Dendritic cell treated with granulocyte-macrophage colony-stimulating factor and Interleukin-4, amounts not matched to agents 40 ng/mL and 50 ng/mL, for 4 days (primary cell): Measurements from ENCODE around the gene MAB21L1.

Experiments
- H3K27ac Mint-ChIP-seq: one replicate; pipeline ENCODE4 v1.8.0; 2022; ENCODE audit warnings: mild to moderate bottlenecking, mixed read lengths
- H3K27me3 Mint-ChIP-seq: one replicate; pipeline ENCODE4 v1.8.0; 2022; ENCODE audit warnings: mild to moderate bottlenecking, mixed read lengths
- H3K36me3 Mint-ChIP-seq: one replicate; pipeline ENCODE4 v1.8.0; 2022; ENCODE audit warnings: low read depth, mixed read lengths
- H3K4me1 Mint-ChIP-seq: one replicate; pipeline ENCODE4 v1.8.0; 2022; ENCODE audit warnings: low read depth, mixed read lengths
- H3K4me3 Mint-ChIP-seq: one replicate; pipeline ENCODE4 v1.8.0; 2022; ENCODE audit warnings: mild to moderate bottlenecking, moderate library complexity, mixed read lengths
- H3K9me3 Mint-ChIP-seq: one replicate; pipeline ENCODE4 v1.8.0; 2022; ENCODE audit warnings: mixed read lengths
- intact Hi-C: fragments of 100-400 bp; cut with micrococcal nuclease; formaldehyde crosslinking; loops from one replicate; pipeline ENCODE4 v1.15.0; 2022

The MAB21L1 gene

DNA sequence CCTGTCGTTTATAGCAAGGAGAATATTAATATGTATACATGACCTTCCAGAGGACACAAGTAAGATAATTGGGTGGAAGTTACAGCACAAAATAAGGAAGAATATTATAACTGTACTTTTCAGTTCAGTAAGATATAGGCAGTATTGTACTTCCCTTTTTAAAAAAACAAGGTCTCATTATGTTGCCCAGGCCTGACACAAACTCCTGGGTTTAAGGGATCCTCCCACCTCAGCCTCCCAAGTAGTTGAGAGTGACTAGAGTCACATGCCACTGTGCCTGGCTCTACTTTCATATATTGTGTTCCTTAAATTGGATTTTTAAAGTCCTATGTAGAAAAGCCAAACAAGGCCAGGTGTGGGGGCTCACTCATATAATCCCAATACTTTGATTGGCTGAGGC is 19.5 kb upstream of the MAB21L1 start:
- Mint-ChIP-seq H3K4me3 (no peak overlapping the region), H3K36me3 (no peaks in the 10 kb centered on the region), H3K27ac (no peak overlapping the region), H3K4me1 (peaks cover 8% of the 10 kb centered on the region), H3K9me3 (peaks cover 8% of the 10 kb centered on the region), H3K27me3 (no peaks in the 10 kb centered on the region)
- intact Hi-C loops, result no loop called here

DNA sequence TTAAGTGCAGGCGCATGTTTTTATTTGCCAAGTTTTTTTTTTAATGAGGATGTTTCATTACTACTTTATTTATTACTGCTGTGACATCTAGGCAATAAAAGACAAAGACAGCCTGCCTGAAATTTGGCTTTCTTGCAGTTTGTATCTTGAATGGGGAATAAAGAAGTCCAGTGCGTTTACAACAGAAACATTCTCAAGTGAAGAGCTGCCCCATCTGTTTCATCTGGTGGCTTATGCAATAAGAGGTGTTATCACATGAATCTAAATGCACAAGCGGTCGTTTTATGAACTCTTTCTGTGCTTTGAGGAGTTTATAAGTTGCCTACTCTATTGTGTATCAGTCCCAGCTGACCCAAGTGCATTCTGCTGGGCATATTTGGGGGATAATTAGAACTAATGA is 12.6 kb upstream of the MAB21L1 start:
- Mint-ChIP-seq H3K27me3 (peaks cover 2% of the 10 kb centered on the region), H3K9me3 (no peaks in the 10 kb centered on the region), H3K4me1 (no peaks in the 10 kb centered on the region), H3K4me3 (no peak overlapping the region), H3K36me3 (no peaks in the 10 kb centered on the region), H3K27ac (no peak overlapping the region)
- intact Hi-C loops, result no loop called here

GRCh38 chr13:35485424-35485823 is 8.9 kb upstream of the MAB21L1 start:
- Mint-ChIP-seq H3K27ac (no peak overlapping the region), H3K36me3 (no peaks in the 10 kb centered on the region), H3K4me1 (no peaks in the 10 kb centered on the region), H3K9me3 (no peaks in the 10 kb centered on the region), H3K4me3 (no peak overlapping the region), H3K27me3 (peaks cover 7% of the 10 kb centered on the region)
- intact Hi-C loops, result no loop called here

GRCh38 chr13:35484384-35484783 is 7.9 kb upstream of the MAB21L1 start:
- H3K4me1 Mint-ChIP-seq, result no peaks in the 10 kb centered on the region
- intact Hi-C loops, result no loop called here
- H3K9me3 Mint-ChIP-seq, result no peaks in the 10 kb centered on the region
- H3K27me3 Mint-ChIP-seq, result peaks cover 10% of the 10 kb centered on the region
- H3K36me3 Mint-ChIP-seq, result no peaks in the 10 kb centered on the region
- H3K27ac Mint-ChIP-seq, result no peak overlapping the region
- H3K4me3 Mint-ChIP-seq, result no peak overlapping the region

DNA sequence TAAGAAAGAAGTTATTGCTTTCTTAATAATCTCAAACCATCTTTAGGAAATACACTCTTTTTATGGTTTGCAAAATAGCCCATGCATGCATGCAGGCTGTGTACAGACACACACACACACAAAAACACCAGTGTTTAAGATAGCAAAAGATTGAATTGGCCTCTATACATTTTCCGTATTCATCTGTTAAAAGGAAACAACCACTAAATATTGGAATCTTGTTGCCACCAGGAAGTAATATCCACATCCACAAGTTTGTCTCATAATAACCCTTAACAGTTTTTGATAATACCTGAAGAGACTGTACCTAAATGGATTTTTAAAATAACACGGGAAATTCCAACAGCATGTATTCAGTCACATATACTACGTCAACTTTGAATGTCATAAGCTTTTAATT is 7.3 kb upstream of the MAB21L1 start:
- Mint-ChIP-seq H3K9me3 (no peaks in the 10 kb centered on the region), H3K36me3 (no peaks in the 10 kb centered on the region), H3K27ac (no peak overlapping the region), H3K4me3 (no peak overlapping the region), H3K27me3 (peaks cover 16% of the 10 kb centered on the region), H3K4me1 (no peaks in the 10 kb centered on the region)
- intact Hi-C loops, result no loop called here

DNA sequence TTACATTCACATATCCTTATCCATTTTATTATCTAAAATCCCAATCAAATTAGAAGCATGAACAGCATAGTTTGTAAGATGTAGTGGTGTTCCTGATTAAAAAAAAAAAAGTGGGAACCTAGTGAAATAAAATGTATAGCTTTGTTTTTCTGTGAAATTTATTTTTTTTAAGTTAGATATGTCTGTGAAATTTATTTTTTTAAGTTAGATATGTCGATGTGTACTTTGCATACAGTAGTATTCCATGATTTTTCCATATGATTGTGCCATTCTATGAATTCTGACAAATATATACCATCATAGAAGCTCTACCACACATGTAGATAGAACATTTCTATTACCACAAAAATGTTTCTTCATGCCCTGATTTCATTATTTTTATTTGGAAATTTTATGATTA is 6.0 kb upstream of the MAB21L1 start:
- no peaks in the 10 kb centered on the region for H3K36me3 Mint-ChIP-seq
- intact Hi-C loops, result no loop called here
- H3K27me3 Mint-ChIP-seq, result peaks cover 29% of the 10 kb centered on the region
- no peak overlapping the region for H3K27ac Mint-ChIP-seq
- H3K4me3 Mint-ChIP-seq, result no peak overlapping the region
- no peaks in the 10 kb centered on the region for H3K4me1 Mint-ChIP-seq
- H3K9me3 Mint-ChIP-seq, result no peaks in the 10 kb centered on the region

GRCh38 chr13:35481777-35482176 is 5.3 kb upstream of the MAB21L1 start:
- Mint-ChIP-seq H3K27me3 (peaks cover 36% of the 10 kb centered on the region), H3K4me3 (no peak overlapping the region), H3K27ac (no peak overlapping the region), H3K4me1 (peaks cover under 1% of the 10 kb centered on the region), H3K9me3 (no peaks in the 10 kb centered on the region), H3K36me3 (no peaks in the 10 kb centered on the region)
- intact Hi-C loops, result no loop called here

GRCh38 chr13:35480346-35480745 is 3.9 kb upstream of the MAB21L1 start:
- H3K27ac Mint-ChIP-seq, result no peak overlapping the region
- peaks cover 14% of the 10 kb centered on the region for H3K4me1 Mint-ChIP-seq
- H3K4me3 Mint-ChIP-seq, result no peak overlapping the region
- H3K9me3 Mint-ChIP-seq, result no peaks in the 10 kb centered on the region
- H3K27me3 Mint-ChIP-seq, result peaks cover 50% of the 10 kb centered on the region
- no peaks in the 10 kb centered on the region for H3K36me3 Mint-ChIP-seq
- intact Hi-C loops, result no loop called here

DNA sequence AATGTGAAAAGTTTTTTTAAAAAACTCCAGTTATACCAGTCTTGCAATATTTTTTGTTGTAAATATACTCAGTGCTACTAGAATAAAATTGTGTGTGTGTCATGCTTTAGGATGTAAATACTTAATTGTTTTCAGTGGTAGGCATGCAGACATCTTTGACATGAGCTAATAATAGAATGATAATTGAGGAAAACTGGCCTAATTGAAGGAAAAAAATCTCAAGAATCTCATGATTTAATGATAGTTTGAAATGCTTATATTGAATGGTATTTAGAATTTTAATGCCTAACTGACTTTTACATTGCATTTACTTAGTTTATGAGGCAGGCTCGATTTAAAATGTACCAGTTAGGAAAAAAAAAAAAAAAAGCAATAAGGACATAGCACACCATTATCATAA is 3.2 kb upstream of the MAB21L1 start:
- H3K4me3 Mint-ChIP-seq, result no peak overlapping the region

GRCh38 chr13:35479038-35479492 is 2.6 kb upstream of the MAB21L1 start:
- peaks cover 60% of the 10 kb centered on the region for H3K27me3 Mint-ChIP-seq
- H3K9me3 Mint-ChIP-seq, result no peaks in the 10 kb centered on the region
- intact Hi-C loops, result no loop called here
- H3K36me3 Mint-ChIP-seq, result no peaks in the 10 kb centered on the region
- H3K4me3 Mint-ChIP-seq, result no peak overlapping the region
- no peak overlapping the region for H3K27ac Mint-ChIP-seq
- H3K4me1 Mint-ChIP-seq, result peaks cover 24% of the 10 kb centered on the region

More for the DNA sequence above, 3.2 kb upstream of the MAB21L1 start:
- no peaks in the 10 kb centered on the region for H3K9me3 Mint-ChIP-seq
- H3K27me3 Mint-ChIP-seq, result peaks cover 55% of the 10 kb centered on the region
- no peak overlapping the region for H3K27ac Mint-ChIP-seq
- peaks cover 21% of the 10 kb centered on the region for H3K4me1 Mint-ChIP-seq
- intact Hi-C loops, result no loop called here
- H3K36me3 Mint-ChIP-seq, result no peaks in the 10 kb centered on the region

DNA sequence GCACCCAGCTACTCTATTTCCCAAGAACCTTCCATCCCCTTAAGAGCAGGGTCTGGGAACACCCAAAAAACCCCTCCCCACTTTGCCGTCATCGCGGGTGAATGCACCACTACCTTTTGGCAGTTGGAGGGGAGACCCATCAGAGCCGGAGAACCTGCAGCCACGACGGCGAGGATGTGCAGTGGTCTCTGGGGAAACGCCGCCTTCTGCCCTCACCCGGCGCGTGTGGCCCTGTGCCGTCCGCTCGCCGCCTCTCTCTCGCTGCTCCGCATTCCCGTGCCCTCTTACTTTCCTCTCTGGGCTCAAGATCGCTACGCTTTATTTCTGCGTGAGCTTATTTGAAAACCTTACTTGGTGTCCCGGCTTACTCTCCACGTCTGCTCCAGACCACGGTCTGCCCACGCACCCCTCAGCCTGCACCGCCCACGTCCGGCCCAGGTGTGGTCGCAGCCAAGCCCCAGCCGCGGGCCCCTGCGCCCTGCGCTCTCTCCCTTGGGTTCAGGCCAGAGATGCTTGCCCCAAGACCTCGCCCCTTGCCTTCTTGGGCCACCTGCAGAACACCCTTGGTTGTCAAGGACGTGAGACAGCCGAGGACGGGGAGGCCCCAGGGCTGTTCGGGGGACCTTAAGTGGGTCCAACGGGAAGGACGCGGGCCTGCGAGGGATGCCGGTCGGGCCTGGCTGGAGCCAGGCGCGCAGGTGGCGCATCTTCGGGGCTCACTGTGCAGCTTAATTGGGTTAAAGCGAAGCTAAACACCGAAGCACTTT is 2.0 kb upstream of the MAB21L1 start:
- no peak overlapping the region for H3K27ac Mint-ChIP-seq
- peaks cover 60% of the 10 kb centered on the region for H3K27me3 Mint-ChIP-seq
- no peaks in the 10 kb centered on the region for H3K9me3 Mint-ChIP-seq
- intact Hi-C loops, result no loop called here
- H3K36me3 Mint-ChIP-seq, result no peaks in the 10 kb centered on the region
- peaks cover 24% of the 10 kb centered on the region for H3K4me1 Mint-ChIP-seq
- H3K4me3 Mint-ChIP-seq, result no peak overlapping the region

DNA sequence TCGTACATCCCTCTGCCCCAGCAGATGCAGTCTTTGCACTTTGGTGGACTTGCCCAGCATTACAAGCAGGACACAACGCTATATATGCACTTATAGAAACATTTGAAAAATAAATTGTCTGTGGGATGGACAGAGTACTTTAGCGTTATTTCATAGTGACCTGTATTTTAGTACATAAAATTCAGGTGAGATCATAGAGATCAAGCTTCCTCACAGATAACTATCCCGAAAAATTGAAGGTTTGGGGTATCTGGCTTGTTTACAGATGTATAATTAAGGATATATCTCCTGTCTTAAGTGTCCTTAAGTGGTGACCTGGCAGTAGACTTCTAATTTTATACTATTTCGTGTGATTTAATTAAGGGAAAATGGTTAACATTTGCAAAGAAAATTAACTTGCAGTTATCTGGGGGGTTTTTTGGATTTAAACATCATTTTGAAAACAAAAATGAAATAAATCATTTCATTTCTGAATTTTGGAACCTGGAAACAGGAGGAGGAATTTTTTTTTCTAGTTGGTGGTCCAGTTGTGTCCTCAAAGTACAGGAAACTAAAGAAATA is 977 bp upstream of the MAB21L1 start:
- Mint-ChIP-seq H3K4me3 (no peak overlapping the region), H3K27ac (no peak overlapping the region), H3K9me3 (no peaks in the 10 kb centered on the region), H3K27me3 (peaks cover 62% of the 10 kb centered on the region), H3K4me1 (peaks cover 24% of the 10 kb centered on the region), H3K36me3 (no peaks in the 10 kb centered on the region)
- intact Hi-C loops, result no loop called here

- H3K27ac Mint-ChIP-seq, result no peak overlapping the region
- intact Hi-C loops, result no loop called here
- H3K4me1 Mint-ChIP-seq, result peaks cover 34% of the 10 kb centered on the region
- peaks cover 77% of the 10 kb centered on the region for H3K27me3 Mint-ChIP-seq
- H3K36me3 Mint-ChIP-seq, result no peaks in the 10 kb centered on the region
- H3K4me3 Mint-ChIP-seq, result peak overlapping the region; percentile 81
- no peaks in the 10 kb centered on the region for H3K9me3 Mint-ChIP-seq
These were observed 1.1 kb downstream of the MAB21L1 start for GRCh38 chr13:35475212-35475959.

- no peaks in the 10 kb centered on the region for H3K36me3 Mint-ChIP-seq
- no peak overlapping the region for H3K27ac Mint-ChIP-seq
- peaks cover 82% of the 10 kb centered on the region for H3K27me3 Mint-ChIP-seq
- H3K4me3 Mint-ChIP-seq, result no peak overlapping the region
- intact Hi-C loops, result no loop called here
- H3K9me3 Mint-ChIP-seq, result no peaks in the 10 kb centered on the region
- H3K4me1 Mint-ChIP-seq, result peaks cover 35% of the 10 kb centered on the region
These were observed 1.8 kb downstream of the MAB21L1 start for GRCh38 chr13:35474496-35475211.
